ENCODE data around the gene SERTM1.

DNA sequence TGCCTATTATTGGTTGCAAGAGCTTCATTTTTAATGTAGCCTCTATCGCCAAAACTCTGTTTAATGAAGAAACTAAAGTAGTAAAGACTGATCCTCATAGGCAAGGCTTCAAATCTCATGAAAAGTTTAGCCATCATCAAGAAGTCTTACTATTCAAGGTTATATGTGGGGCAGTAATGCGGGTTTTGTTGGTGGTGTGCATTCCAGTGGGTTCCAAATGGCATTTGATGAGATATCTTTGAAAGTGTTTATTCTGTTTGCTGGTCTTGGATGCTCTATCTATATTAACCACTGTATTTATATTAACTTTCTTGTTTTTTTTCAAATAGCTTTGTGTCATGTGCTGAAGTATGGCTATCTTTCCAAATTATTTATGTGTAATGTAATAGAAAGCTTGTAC, 72.2 kb downstream of the SERTM1 start:
- TF ChIP-seq, protein P1, sequence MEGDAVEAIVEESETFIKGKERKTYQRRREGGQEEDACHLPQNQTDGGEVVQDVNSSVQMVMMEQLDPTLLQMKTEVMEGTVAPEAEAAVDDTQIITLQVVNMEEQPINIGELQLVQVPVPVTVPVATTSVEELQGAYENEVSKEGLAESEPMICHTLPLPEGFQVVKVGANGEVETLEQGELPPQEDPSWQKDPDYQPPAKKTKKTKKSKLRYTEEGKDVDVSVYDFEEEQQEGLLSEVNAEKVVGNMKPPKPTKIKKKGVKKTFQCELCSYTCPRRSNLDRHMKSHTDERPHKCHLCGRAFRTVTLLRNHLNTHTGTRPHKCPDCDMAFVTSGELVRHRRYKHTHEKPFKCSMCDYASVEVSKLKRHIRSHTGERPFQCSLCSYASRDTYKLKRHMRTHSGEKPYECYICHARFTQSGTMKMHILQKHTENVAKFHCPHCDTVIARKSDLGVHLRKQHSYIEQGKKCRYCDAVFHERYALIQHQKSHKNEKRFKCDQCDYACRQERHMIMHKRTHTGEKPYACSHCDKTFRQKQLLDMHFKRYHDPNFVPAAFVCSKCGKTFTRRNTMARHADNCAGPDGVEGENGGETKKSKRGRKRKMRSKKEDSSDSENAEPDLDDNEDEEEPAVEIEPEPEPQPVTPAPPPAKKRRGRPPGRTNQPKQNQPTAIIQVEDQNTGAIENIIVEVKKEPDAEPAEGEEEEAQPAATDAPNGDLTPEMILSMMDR (IDR thresholded peaks at IDR 0.05; ENCODE audit: poor library complexity), result no peak
- no peak for TF ChIP-seq EZH2 (IDR thresholded peaks at IDR 0.05; ENCODE audit: borderline replicate concordance)
- TF ChIP-seq EZH2phosphoT487 (IDR thresholded peaks at IDR 0.05; ENCODE audit: low read depth, severe bottlenecking, unreplicated experiment), result no peak
